Measurements from ENCODE around the gene MED22.
"Not testable (repeated sequence)": the region's sequence is repeated elsewhere in the genome, so short reads cannot be mapped to it uniquely, and the experiment has no call there.

The MED22 gene

DNA sequence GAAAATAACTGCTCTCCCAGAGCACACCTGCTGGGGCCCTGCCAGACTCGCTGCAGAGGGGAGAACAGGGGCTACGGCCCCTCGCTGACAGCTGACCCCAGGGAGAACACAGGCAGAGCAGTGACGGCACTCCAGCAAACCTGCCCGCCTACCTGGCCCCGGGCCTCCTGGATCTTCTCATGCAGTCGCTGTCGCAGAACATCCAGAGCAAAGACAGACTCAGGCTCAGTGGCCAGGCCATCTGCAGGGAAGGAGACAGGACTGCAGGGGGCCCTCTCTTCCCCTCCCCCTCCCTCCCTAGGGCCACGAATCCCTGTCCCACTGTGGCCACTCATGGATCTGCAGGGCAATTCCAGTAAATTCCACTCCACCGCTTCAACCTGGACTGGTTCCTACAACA, 14.4 kb downstream of the MED22 start:
- no peak for DNase-seq

DNA sequence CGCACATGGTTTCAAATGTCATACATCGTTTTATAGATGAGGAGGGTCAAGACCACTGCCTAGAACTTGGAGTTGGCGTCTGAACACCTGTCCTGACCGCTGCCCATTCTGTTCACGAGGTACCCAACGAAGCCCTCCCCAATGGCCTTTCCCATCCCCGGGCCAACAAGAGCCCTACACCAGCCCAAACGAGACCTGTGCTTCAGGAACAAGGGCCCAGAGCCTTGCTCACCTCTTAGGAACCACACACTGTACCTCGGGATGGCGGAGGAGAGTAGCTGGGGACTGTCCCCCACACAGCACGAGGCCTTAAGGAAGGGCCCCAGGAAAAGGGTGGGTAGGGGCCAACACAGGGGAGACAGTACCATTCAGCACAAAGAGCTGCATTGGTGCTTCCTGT, 14.9 kb downstream of the MED22 start:
- DNase-seq: no peak

DNA sequence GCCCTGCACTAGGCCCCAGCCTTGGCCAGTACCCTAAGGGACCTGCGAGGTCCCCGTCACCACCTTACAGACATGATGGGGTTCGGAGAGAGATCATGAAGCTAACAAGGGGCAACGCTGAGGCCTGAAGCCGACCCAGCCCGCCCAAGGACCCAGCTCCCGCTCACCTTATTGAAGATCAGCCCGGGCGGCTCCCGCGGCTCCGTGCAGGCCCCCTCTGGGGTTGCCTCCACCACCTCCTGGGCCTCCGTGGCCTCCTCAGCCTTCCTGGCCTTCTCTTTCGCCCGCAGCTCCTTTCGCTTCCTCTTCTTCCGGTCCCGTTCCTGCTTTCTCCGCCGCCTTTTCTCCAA, 15.6 kb downstream of the MED22 start:
- DNase-seq: no peak

DNA sequence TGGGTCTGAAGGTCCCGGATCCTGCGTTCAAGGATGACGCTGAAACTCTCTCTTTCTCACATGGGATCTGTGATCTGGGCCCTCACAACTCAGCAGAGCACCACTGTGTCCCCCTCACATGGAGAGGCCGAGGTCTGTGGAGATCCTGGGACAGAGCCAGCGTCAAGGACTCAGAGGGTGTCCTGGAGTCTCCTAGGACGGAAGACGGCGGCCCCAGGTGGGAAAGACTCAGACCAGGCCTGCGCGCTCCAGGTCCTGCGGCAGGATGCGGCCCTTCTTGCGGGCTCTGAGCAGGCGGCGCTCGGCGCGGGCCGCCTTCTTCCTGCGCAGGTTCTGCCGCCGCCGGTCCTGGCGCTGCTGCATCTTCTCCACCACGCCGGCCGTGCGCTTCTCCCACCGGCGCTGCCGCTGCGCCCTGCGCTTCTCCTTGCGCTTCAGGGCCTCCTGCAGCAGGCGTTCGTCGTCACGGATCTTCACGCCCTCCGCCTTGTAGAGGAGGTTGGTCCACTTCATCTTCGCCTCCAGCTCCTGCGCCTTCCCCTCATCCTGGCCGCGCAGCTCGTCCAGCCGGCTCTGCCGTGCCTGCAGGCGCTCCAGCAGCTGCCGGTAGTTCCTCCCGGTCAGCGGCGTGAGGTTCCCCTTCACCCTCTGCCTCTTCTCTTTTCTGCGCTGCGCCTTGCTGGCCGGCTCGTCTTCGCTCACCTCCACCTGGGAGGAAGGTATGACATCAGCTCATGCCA, 16.1 kb downstream of the MED22 start:
- no peak for DNase-seq

DNA sequence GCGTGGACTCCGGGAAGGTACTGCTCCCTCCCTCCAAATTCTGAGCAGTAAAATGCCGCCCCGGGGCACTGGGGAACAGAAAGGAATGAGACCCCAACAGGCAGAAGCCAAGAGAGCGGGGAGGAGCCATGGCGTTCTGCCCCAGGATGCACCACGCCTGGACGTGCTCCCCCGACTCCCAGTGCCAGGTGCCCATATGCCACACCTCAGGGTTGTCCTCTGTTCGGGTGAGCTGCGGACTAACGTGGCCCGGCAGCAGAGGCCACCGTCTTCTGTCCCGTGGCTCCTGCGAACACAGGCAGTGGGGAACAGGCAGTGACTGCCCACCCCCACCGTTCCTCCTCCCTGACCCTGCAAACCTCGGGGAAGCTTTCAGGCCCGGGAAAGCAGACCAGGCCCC, 16.7 kb downstream of the MED22 start:
- DNase-seq: no peak

DNA sequence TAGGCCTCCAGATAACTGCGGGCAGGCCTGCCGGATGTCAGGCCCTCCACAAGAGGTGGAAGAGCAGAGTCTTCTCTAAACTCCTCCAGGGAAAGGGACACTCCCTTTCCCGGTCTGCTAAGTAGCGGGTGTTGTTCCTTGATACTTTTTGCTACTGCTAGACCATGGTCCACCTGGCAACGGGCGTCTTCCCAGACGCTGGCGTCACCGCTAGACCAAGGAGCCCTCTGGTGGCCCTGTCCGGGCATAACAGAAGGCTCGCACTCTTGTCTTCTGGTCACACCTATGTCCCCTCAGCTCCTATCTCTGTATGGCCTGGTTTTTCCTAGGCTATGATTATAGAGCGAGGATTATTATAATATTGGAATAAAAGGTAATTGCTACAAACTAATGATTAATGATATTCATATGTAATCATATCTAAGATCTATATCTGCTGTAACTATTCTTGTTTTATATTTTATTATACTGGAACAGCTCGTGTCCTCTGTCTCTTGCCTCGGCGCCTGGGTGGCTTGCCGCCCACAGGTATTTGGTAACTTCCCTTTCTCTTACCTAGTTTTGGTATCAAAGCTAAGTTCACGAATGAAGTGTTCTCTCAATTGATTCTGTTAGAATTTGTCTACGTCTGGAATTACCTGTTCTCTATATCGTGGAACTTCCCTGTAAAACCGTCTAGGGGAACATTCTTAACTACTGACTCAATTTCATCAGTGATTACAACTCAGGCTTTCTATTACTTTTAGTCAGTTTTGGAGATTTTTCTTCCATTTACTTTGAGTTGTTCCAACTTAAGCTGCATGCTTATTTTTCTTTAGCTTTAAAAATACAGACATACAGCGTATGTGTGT, 18.4 kb downstream of the MED22 start:
- DNase-seq: not testable (repeated sequence)

DNA sequence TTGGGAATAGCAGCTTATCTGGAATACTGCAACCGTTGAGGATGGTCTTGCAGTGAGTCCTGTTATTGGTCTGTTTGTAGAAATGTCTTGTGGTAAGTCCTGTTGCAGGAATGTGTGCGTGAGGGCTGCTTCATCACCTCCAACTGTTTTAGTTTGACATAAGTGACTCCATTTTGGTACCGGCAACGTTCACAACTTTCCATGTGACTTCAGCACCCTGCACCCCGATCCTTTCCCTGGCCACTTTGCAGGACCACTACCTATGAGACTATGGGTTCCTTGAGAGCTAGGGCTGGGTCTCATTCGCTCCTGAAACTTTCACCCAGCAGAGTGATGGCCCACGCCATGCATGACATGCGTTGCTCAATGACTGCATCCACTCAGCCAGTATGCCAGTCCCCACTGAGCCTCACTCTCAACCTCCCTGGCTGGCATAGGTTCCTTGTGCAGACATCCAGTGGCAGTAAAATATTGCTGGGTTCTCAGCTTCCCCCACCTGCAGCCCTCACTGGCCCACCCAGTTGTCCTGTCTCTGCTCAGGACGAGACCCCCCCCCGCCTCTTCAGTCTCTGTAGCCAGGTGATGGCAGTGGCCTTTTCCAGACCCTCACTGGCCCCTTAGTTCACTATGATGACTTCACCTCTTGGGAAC, 20.0 kb downstream of the MED22 start:
- DNase-seq: no peak

DNA sequence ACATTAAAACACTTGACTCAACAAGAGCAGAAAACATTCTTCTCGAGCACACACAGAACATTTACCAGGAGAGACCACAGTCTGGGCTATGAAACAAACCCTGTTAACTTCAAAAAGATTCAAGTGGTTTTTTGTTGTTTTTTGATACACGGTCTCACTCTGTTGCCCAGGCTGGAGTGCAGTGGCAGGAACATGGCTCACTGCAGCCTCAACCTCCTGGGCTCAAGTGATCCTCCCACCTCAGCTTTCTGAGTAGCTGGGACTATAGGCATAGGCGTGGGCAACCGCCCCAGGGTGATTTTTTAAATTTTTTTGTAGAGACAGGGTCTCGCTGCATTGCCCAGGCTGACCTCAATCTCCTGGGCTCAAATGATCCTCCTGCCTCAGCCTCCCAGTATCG, 20.9 kb downstream of the MED22 start:
- DNase-seq: not testable (repeated sequence)

DNA sequence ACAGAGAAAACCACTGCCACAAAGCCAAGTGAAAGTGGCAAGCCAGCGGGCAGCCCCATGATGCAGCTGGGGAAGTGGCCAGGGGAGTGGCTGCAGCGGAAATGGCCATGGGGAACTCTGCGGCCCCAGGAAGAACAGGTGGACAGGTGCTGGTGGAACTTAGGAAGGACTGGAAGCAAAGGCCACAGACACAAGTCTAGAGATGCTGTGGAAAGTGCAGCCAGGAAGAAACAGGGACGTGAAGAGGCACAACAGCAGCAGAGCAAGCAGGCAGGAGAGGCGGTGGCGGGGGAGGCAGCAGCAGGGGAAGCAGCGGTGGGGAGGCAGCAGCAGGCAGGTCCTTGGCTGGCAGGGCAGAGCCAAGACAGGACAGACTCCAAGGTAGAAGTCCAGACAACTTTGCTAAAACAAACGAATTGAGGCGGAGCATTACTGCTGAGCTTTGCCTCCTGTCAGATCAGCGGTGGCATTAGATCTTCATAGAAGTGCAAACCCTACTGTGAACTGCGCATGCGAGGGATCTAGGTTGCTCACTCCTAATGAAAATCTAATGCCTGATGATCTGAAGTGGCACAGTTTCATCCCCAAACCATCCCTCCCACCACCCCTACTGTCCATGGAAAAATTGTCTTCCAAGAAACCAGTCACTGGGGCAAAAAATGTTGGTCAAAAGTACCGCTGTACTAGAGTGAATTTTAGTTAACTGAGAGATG, 23.8 kb downstream of the MED22 start:
- DNase-seq: no peak

DNA sequence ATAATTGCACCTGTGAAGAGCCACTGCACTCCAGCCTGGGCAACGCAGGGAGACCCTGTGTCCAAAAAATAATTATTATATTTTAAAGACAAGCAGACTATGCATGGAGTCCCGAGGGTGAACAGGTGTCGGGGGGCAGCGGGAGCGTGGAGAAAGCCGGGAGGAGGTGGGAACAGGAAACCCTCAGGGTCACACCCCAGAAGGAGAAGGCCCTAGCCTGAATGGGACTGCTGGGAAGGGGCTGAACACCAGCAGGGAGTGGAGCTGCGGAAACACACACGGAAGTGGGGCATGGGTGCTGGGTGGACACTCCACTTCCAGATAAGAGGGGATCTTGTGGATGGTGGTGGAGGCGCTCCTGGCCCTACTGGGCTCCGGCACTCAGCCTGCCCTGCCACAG, 24.7 kb downstream of the MED22 start:
- no peak for DNase-seq

DNA sequence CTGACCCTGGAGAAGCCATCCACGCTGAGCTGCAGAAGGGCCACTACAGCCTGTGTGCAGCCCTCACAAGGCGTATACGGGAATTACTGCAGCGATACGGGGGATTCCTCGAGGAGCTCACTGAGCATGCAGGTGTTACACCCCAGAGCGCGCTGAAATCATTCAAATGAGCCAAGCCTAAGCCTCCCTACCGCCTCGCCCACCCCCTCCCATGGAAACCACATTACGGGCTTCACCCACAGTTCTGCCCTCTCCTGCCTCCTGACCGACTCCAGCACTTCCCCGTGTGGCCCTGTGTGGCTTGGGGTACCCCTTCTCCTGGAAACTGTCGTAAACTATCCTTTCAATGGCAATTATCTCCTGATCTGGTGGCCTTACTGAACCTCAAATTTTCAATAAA, 25.2 kb downstream of the MED22 start:
- no peak for DNase-seq

DNA sequence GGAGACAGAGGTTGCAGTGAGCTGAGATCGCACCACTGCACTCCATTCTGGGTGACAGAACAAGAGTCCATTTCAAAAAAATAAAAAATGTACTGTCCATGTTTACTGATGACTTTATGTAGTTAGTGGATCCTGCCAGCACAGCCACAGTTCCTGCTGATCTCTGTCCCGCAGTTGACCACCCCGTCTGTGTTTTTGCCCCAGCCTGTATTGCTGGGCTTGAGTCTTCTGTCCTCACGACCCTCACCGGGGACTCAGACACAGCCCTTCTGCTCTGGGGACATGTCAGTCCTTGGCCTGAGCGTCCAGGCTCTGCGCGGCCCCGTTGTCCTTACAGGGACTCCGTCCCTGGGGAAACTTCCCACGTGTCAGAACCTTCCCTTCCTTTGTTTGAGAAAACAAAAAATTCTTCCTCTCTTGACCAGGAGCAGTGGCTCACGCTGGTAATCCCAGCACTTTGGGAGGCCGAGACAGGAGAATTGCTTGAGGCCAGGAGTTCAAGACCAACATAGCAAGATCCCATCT, 26.5 kb downstream of the MED22 start:
- DNase-seq: no peak

DNA sequence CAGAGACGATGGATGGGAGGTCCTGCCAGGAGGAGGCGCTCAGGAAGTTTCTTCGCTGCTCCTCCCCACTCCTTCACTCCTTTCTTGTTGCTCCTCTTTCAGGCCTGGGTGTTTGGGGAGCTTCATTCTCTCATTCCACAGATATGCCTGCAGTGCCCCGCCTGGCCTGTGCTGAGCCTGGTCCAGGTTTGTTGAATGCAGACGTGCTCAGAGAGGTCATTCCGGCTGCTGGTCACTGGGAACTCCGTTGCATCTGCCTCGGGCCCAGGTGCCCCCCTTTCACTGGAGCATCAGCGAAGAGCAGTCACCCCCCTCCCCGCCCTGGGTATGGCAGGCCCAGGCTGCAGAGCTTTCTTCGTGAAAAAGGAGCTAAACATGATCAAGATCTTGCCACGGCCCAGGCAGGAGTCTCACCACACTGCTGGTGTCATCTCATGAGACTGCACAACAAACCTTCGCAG, 27.5 kb downstream of the MED22 start:
- DNase-seq: no peak

DNA sequence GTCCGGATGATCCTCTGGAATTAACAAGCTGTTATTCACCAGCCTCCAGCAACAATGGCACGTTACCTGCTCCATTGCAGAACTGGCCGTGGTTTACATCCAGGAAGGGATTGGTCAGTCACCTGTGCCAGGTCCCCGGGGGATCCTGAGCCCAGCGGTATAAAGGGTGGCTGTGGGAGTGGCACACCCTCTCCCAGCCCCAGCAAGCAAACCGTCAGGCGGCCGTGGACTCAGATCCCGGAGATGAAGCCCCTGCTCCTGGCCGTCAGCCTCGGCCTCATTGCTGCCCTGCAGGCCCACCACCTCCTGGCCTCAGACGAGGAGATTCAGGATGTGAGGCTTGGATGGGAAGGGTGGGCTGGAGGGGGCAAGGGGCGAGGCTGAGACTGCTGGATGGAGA, 30.4 kb downstream of the MED22 start:
- not testable (repeated sequence) for DNase-seq

DNA sequence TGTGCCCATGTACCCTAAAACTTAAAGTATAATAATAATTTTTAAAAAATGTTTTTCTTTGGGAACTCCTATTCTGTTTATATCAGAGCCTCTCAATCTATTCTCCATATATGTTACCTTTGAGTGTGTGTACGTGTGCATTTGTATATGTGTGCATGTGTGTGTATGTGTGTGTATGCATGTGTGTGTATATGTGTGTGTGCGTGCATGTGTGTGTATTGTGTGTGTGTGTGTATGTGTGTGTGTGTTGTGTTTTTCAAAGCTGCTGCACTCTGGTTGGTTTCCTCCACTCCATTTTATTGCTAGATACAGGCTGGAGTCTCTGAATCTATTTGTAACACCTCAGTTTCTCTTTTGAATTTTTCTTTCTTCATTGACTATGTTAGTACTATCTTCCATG, 31.9 kb downstream of the MED22 start:
- DNase-seq: no peak

DNA sequence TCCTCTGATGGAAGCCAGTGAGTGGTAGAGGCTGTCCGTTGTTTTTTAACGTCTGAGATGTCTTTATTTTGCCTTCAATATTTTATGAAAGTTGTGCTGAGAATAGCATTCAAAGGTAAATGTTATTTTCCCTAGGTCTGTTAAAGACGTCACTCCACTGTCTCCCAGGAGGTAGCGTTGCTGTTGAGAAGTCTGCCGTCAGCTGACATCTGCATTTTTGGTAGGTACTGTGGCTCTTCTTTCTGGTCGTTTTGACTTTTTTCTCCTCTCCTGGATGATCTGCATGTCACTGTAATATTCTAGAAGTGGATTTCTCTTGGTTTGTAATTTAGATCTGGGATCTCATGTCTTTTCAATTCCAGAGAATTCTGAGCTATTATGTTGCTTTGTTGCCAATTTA, 38.3 kb downstream of the MED22 start:
- no peak for DNase-seq

DNA sequence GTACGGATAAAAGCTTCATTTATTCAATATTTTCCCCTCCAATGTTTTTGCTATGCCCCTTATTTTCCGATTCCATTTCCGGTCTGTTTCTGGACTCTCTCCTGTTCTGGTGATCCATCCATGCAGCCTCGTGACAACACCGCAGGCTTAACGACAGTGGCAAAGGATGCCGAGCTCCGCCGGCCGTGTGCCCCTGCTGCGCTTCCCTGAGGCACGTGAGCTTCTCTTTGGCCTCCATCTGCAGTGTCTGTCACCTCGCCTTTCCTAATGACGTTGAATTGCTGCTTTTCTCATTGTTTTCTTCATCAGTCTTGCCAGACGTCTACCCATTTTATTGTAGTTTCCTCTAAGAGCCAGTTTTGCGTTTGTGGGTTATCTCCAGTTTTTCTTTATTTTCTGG, 40.6 kb downstream of the MED22 start:
- DNase-seq: no peak

DNA sequence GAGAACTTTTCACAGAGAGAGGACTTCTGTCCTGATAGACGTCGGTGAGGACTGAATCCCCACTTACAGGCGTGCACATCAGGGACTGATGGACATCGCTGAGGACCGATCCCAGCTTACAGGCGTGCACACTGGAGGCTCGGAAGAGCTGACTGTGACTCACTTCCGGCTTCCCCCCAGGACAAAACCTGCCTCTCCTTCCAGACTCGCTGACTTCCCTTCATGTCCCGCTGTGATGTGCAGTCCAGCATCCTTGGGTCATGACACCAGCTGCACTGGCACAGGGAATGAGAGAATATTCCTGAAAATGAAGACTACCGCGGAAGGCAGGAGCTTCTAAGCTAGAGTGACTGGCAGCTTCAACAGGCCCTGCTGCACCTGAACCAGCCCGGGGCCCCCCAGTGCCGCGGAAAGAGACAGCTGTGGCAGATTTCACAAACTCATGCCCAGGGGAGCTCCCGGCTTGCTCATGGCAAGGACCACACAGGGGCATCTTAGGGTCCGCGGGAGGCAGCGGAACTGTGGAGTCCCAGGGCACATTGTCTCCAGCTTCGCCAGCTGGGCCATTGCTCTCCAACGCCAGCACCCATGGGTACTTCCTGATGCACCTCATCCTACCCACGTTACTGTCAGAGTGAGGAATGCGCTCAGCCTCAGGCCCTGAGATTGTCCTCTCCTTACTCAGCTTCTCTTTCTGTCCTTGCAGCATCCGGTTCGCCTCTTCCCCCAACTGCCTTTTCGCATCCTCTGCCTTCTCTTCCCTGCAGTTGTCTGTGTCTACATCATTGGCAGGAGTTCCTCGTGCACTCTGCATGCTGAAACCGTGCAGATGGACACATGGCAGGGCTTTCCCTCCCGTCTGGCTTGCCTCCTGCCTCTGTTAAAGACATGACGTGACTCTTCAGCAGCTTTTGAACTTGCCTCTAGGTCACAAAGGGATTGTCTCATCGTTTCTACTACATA, 41.4 kb downstream of the MED22 start:
- DNase-seq: no peak

DNA sequence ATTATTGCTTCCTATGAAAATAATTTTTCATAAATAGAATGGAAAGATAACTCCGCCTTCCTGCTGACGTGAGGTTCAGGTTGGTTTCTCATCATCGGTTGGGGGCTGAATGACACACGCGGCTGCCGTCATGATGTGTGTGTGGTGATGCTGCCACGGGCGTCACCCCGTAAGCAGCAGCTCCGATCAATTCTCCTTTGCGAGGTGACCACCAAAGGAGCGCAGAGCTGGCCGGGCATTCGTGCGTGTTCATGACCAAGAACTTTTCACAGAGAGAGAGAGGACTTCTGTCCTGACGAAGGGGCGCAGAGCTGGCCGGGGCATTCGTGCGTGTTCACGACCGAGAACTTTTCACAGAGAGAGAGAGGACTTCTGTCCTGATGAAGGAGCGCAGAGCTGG, 42.2 kb downstream of the MED22 start:
- no peak for DNase-seq

DNA sequence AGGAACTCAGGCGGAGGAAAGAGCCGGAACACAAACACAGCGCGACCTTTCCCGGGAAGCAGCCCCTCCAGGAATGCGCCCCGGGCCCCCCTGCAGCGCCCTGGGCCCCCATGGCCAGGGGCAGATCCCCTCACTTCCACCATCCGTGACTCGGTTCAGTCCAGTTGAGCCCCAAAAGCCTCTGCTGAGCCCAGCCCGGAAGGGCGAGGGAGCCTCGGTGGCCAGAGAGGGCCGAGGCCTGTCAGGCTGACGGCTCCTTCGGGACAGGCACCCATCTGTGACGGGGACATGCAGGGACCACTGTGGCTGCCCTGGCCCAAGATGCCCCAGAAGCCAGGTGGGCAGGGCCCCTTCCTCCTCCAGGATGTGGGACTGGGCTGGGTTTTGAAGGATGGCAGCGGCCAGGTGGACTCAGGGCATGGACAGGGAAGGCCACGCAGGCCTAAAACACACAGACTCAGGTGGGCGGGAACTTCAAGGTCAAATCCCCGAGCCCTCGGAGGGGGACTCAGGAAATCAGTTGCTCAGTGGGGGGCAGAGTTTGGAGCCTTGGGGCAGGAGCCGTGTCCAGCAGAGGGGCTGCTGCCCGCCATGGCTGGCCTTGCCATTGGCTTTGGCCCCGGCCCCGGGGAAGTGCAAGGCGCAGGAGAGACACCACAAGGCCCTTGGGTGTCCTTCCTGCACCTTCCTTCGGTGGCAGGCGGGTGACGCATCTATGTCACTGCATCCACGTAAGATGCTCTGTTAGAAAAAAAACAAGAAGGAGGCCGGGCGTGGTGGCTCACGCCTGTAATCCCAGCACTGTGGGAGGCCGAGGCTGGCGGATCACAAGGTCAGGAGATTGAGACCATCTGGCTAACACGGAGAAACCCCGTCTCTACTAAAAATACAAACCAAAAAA, 43.2 kb downstream of the MED22 start:
- no peak for DNase-seq

DNA sequence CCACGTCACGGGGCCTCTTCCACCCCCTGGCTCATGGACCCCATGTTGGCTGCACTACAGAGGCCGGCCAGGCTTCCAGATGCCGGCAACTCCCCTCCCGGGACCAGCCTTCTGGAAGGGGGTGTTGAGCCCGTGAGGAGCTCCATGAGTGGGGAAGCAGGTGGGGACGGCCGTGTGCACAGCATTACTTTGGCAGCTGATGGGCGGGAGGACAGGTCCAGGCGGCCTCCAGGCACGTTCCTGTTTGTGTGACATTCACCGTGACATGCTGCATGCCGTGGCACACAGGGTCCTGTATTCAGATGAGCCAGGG, 43.8 kb downstream of the MED22 start:
- DNase-seq: no peak
